Left renal pelvis (tissue), 4 donors: ENCODE results near the gene JUP. TPM values are rescaled to one million over a fixed set of nuclear protein-coding genes. Genes with fewer than 3 reads are reported as not detected.

Source experiments
- DNase-seq, 4 donors: peaks; one replicate each; pipeline ENCODE4 v3.0.0-alpha.2; 2013; ENCODE audit warnings: low read depth in 4 of 4, low spot score in 3 of 4
- polyA plus RNA-seq, 4 donors: library from polyadenylated mRNA; unstranded; fragments of 120-200 nt; gene quantifications; one replicate each; pipeline ENCODE4 v1.2.1, GENCODE V29; 2013; ENCODE audit not compliant: insufficient read length in 4 of 4

The JUP gene
- polyA plus RNA-seq, 4 donors: 74.9 to 239 (median 187) TPM

- no peak for DNase-seq
Measured at GRCh38 chr17:41810659-41811548, 24.4 kb upstream of the JUP start.

- no peak for DNase-seq
Measured at GRCh38 chr17:41806685-41807445, 20.4 kb upstream of the JUP start.

GRCh38 chr17:41803049-41804020, 16.8 kb upstream of the JUP start:
- DNase-seq: no peak

GRCh38 chr17:41801374-41802271, 15.1 kb upstream of the JUP start:
- DNase-seq: peak in 1 of 4 donors; percentile 89

GRCh38 chr17:41800601-41801373, 14.3 kb upstream of the JUP start:
- DNase-seq: peak in 1 of 4 donors; percentile 57

- no peak for DNase-seq
Measured at GRCh38 chr17:41799366-41799765, 12.9 kb upstream of the JUP start.

- DNase-seq: no peak
Measured at GRCh38 chr17:41797377-41797776, 10.9 kb upstream of the JUP start.

GRCh38 chr17:41796121-41796895, 9.8 kb upstream of the JUP start:
- no peak for DNase-seq

GRCh38 chr17:41794540-41794975, 8.0 kb upstream of the JUP start:
- DNase-seq: no peak

GRCh38 chr17:41793784-41794539, 7.5 kb upstream of the JUP start:
- DNase-seq: no peak

- peak in 1 of 4 donors; percentile 55 for DNase-seq
Measured at GRCh38 chr17:41792845-41793783, 6.6 kb upstream of the JUP start.

GRCh38 chr17:41787021-41787418, 509 bp upstream of the JUP start:
- DNase-seq: no peak

- DNase-seq: no peak
Measured at GRCh38 chr17:41785859-41786226, 668 bp downstream of the JUP start.

- peak in 1 of 4 donors; percentile 75 for DNase-seq
Measured at GRCh38 chr17:41785091-41785858, 1.2 kb downstream of the JUP start.

GRCh38 chr17:41784207-41784744, 2.2 kb downstream of the JUP start:
- peak in 1 of 4 donors; percentile 67 for DNase-seq
